ENCODE results near the gene OXGR1.

Gene OXGR1

DNA sequence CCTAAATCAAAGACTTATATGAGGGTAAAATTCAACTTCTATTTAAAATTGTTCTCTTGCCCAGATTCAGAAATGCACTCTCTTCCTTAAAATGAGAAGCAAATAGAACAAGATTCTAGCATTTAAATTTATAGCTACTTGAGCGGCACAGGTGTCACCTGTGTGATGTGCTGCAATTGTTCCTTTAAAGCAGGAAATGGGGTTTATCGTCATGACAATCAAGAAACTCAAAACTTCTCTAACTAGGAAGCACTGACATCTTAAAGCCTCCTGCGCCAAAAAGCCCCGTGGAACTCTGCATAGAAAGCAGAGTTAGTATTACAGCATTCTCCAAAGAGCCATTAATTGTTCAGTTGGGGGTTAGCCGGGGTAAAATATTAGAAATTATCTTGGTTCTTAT is 2.6 kb upstream of the OXGR1 start:
- no peak overlapping the region for H2BK5ac ChIP-seq (ENCODE audit: low read length)
- H2AFZ ChIP-seq (ENCODE audit: low read length) = no peak overlapping the region
- H3K36me3 ChIP-seq (replicated peaks in 1 of 2; ENCODE audit: control insufficient read depth in 2 of 2, insufficient read depth in 2 of 2, low read length in 2 of 2) = no peaks in the 10 kb centered on the region
- no peak overlapping the region for H2BK12ac ChIP-seq (ENCODE audit: low read length)
- peaks cover 0 to 8% of the 10 kb centered on the region in 2 donors for H3K4me1 ChIP-seq (ENCODE audit: control insufficient read depth in 2 of 2, insufficient read depth in 1 of 2, low read depth in 1 of 2, low read length in 2 of 2)
- DNase-seq (ENCODE audit: low spot score) = no peak
- no peaks in the 10 kb centered on the region for H3K79me1 ChIP-seq (ENCODE audit: low read depth, low read length)
- no CpG with 5 or more reads among the region's 5 CpGs for WGBS, 2 donors (ENCODE audit: extremely low coverage in 2 of 2, insufficient read length in 2 of 2, insufficient replicate concordance in 1 of 2)
- H2BK120ac ChIP-seq (ENCODE audit: low read depth, low read length) = no peak overlapping the region
- H4K91ac ChIP-seq (ENCODE audit: low read depth, low read length, poor library complexity) = no peak overlapping the region
- H3K18ac ChIP-seq (ENCODE audit: low read length) = no peak overlapping the region
- H4K8ac ChIP-seq (ENCODE audit: low read depth, low read length) = no peak overlapping the region
- no peak overlapping the region for H3K14ac ChIP-seq (ENCODE audit: low read length)
- H3K9ac ChIP-seq (ENCODE audit: low read depth, low read length, poor library complexity) = no peak overlapping the region
- H2BK15ac ChIP-seq (ENCODE audit: low read length) = no peak overlapping the region
- H2AK5ac ChIP-seq (ENCODE audit: low read depth, low read length) = no peak overlapping the region
- no peak overlapping the region for H3K27ac ChIP-seq (replicated peaks; ENCODE audit: low read length)
- peaks cover 0 to 26% (median 4%) of the 10 kb centered on the region in 3 experiments for H3K27me3 ChIP-seq (ENCODE audit: control insufficient read depth in 3 of 3, insufficient read depth in 3 of 3, low read depth in 1 of 3, low read length in 3 of 3)
- H3K4me3 ChIP-seq (ENCODE audit: low read length in 2 of 2) = no peak overlapping the region
- no peak overlapping the region for H3K23ac ChIP-seq (ENCODE audit: low read depth, low read length, poor library complexity)
- H3K9me3 ChIP-seq (replicated peaks in 1 of 2; ENCODE audit: control insufficient read depth in 2 of 2, insufficient read depth in 1 of 2, low read depth in 1 of 2, low read length in 2 of 2) = no peaks in the 10 kb centered on the region
- no peak overlapping the region for H3K4ac ChIP-seq (ENCODE audit: low read length)
- no peak overlapping the region for H3K4me2 ChIP-seq (ENCODE audit: insufficient read depth, low read length, poor library complexity, severe bottlenecking)

DNA sequence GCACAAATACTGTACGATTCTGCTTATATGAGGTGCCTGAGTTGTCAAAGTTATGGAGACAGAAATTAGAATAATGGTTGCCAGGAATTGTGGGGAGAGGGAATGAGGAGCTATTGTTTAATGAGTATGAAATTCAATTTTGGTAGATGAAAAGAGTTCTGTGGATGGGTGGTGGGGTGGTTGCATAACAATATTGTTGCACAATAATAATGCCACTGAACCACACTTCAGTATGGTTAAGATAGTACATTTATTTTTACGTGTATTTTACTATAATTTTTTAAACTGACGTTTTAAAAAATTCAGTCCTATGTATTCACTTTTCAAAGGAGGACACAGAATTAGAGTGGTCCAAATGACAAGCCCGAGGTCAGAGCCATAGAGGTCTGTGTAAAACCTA is 1.8 kb upstream of the OXGR1 start:
- H2AK5ac ChIP-seq (ENCODE audit: low read depth, low read length) = no peak overlapping the region
- no peak overlapping the region for H4K91ac ChIP-seq (ENCODE audit: low read depth, low read length, poor library complexity)
- no peak overlapping the region for H2BK5ac ChIP-seq (ENCODE audit: low read length)
- H3K4me2 ChIP-seq (ENCODE audit: insufficient read depth, low read length, poor library complexity, severe bottlenecking) = no peak overlapping the region
- no peak overlapping the region for H2BK12ac ChIP-seq (ENCODE audit: low read length)
- H3K4me1 ChIP-seq (ENCODE audit: control insufficient read depth in 2 of 2, insufficient read depth in 1 of 2, low read depth in 1 of 2, low read length in 2 of 2) = peaks cover 0 to 8% of the 10 kb centered on the region in 2 donors
- H3K27ac ChIP-seq (replicated peaks; ENCODE audit: low read length) = no peak overlapping the region
- peaks cover 0 to 26% (median 4%) of the 10 kb centered on the region in 3 experiments for H3K27me3 ChIP-seq (ENCODE audit: control insufficient read depth in 3 of 3, insufficient read depth in 3 of 3, low read depth in 1 of 3, low read length in 3 of 3)
- H2BK120ac ChIP-seq (ENCODE audit: low read depth, low read length) = no peak overlapping the region
- H3K14ac ChIP-seq (ENCODE audit: low read length) = no peak overlapping the region
- no peak overlapping the region for H3K4ac ChIP-seq (ENCODE audit: low read length)
- H3K9ac ChIP-seq (ENCODE audit: low read depth, low read length, poor library complexity) = no peak overlapping the region
- no peak overlapping the region for H3K23ac ChIP-seq (ENCODE audit: low read depth, low read length, poor library complexity)
- H4K8ac ChIP-seq (ENCODE audit: low read depth, low read length) = no peak overlapping the region
- DNase-seq (ENCODE audit: low spot score) = no peak
- H3K36me3 ChIP-seq (replicated peaks in 1 of 2; ENCODE audit: control insufficient read depth in 2 of 2, insufficient read depth in 2 of 2, low read length in 2 of 2) = no peaks in the 10 kb centered on the region
- no peaks in the 10 kb centered on the region for H3K9me3 ChIP-seq (replicated peaks in 1 of 2; ENCODE audit: control insufficient read depth in 2 of 2, insufficient read depth in 1 of 2, low read depth in 1 of 2, low read length in 2 of 2)
- H2BK15ac ChIP-seq (ENCODE audit: low read length) = no peak overlapping the region
- no peak overlapping the region for H2AFZ ChIP-seq (ENCODE audit: low read length)
- no peak overlapping the region for H3K18ac ChIP-seq (ENCODE audit: low read length)
- no CpG with 5 or more reads among the region's 4 CpGs for WGBS, 2 donors (ENCODE audit: extremely low coverage in 2 of 2, insufficient read length in 2 of 2, insufficient replicate concordance in 1 of 2)
- no peaks in the 10 kb centered on the region for H3K79me1 ChIP-seq (ENCODE audit: low read depth, low read length)
- no peak overlapping the region for H3K4me3 ChIP-seq (ENCODE audit: low read length in 2 of 2)

DNA sequence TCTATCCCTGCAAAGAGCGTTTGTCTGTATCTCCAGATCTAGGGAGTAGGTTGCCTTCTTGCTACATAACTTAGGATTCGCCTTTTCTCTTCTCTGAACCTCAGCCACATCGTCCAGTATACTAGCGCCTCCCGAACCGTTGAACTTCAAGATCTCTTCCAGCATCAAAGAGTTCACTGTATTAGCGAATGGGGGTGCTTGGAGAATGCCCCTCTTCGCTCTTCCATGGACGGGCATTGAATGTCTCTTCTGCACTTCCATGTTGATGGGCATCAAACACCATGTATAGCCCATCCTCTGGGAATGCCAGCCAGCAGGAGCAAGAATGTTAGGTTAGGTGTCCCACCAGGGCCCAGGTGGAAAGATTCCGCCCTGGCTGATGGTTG is 575 bp upstream of the OXGR1 start:
- no peak overlapping the region for H3K27ac ChIP-seq (replicated peaks; ENCODE audit: low read length)
- no peak overlapping the region for H4K91ac ChIP-seq (ENCODE audit: low read depth, low read length, poor library complexity)
- no peak overlapping the region for H3K14ac ChIP-seq (ENCODE audit: low read length)
- no peak overlapping the region for H2BK120ac ChIP-seq (ENCODE audit: low read depth, low read length)
- no peak overlapping the region for H2BK5ac ChIP-seq (ENCODE audit: low read length)
- peaks cover 0 to 8% of the 10 kb centered on the region in 2 donors for H3K4me1 ChIP-seq (ENCODE audit: control insufficient read depth in 2 of 2, insufficient read depth in 1 of 2, low read depth in 1 of 2, low read length in 2 of 2)
- no peak overlapping the region for H3K4ac ChIP-seq (ENCODE audit: low read length)
- no peaks in the 10 kb centered on the region for H3K79me1 ChIP-seq (ENCODE audit: low read depth, low read length)
- no CpG with 5 or more reads among the region's 10 CpGs for WGBS, 2 donors (ENCODE audit: extremely low coverage in 2 of 2, insufficient read length in 2 of 2, insufficient replicate concordance in 1 of 2)
- H2BK15ac ChIP-seq (ENCODE audit: low read length) = no peak overlapping the region
- DNase-seq (ENCODE audit: low spot score) = no peak
- H4K8ac ChIP-seq (ENCODE audit: low read depth, low read length) = no peak overlapping the region
- H2BK12ac ChIP-seq (ENCODE audit: low read length) = no peak overlapping the region
- no peaks in the 10 kb centered on the region for H3K9me3 ChIP-seq (replicated peaks in 1 of 2; ENCODE audit: control insufficient read depth in 2 of 2, insufficient read depth in 1 of 2, low read depth in 1 of 2, low read length in 2 of 2)
- H2AFZ ChIP-seq (ENCODE audit: low read length) = no peak overlapping the region
- H3K9ac ChIP-seq (ENCODE audit: low read depth, low read length, poor library complexity) = no peak overlapping the region
- peak overlapping the region; percentile 72 for H3K4me2 ChIP-seq (ENCODE audit: insufficient read depth, low read length, poor library complexity, severe bottlenecking)
- H3K23ac ChIP-seq (ENCODE audit: low read depth, low read length, poor library complexity) = no peak overlapping the region
- no peaks in the 10 kb centered on the region for H3K36me3 ChIP-seq (replicated peaks in 1 of 2; ENCODE audit: control insufficient read depth in 2 of 2, insufficient read depth in 2 of 2, low read length in 2 of 2)
- H2AK5ac ChIP-seq (ENCODE audit: low read depth, low read length) = no peak overlapping the region
- H3K18ac ChIP-seq (ENCODE audit: low read length) = no peak overlapping the region
- H3K4me3 ChIP-seq (ENCODE audit: low read length in 2 of 2) = peak overlapping the region in 1 of 2 donors; percentile 84
- peaks cover 0 to 26% (median 4%) of the 10 kb centered on the region in 3 experiments for H3K27me3 ChIP-seq (ENCODE audit: control insufficient read depth in 3 of 3, insufficient read depth in 3 of 3, low read depth in 1 of 3, low read length in 3 of 3)

DNA sequence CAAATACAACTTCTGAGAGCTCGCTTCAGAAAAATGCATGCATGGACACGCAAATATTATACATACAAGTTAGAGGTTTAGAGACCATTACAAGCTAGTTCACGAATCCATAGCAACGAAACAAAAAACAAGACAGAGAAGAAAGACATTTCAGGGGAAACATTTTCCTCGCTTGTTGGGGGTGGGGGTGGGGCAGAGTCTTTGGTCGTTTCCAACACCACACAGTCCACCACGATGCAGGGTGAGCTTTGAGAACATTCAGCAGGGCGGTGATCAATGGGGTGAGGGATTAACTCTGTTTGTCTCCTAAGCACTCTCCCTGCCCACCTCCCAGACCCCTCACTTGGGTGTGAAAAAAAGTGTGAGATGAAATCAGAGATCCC is 651 bp downstream of the OXGR1 start:
- peaks cover 0 to 26% (median 4%) of the 10 kb centered on the region in 3 experiments for H3K27me3 ChIP-seq (ENCODE audit: control insufficient read depth in 3 of 3, insufficient read depth in 3 of 3, low read depth in 1 of 3, low read length in 3 of 3)
- peak overlapping the region; percentile 85 for H2BK12ac ChIP-seq (ENCODE audit: low read length)
- H2AK5ac ChIP-seq (ENCODE audit: low read depth, low read length) = no peak overlapping the region
- H3K36me3 ChIP-seq (replicated peaks in 1 of 2; ENCODE audit: control insufficient read depth in 2 of 2, insufficient read depth in 2 of 2, low read length in 2 of 2) = peaks cover 0 to 1% of the 10 kb centered on the region in 2 donors
- no peak overlapping the region for H3K27ac ChIP-seq (replicated peaks; ENCODE audit: low read length)
- H3K14ac ChIP-seq (ENCODE audit: low read length) = no peak overlapping the region
- H3K4me1 ChIP-seq (ENCODE audit: control insufficient read depth in 2 of 2, insufficient read depth in 1 of 2, low read depth in 1 of 2, low read length in 2 of 2) = peaks cover 0 to 8% of the 10 kb centered on the region in 2 donors
- no peak overlapping the region for H4K8ac ChIP-seq (ENCODE audit: low read depth, low read length)
- DNase-seq (ENCODE audit: low spot score) = no peak
- H3K4me2 ChIP-seq (ENCODE audit: insufficient read depth, low read length, poor library complexity, severe bottlenecking) = peak overlapping the region; percentile 72
- peak overlapping the region; percentile 84 for H2BK15ac ChIP-seq (ENCODE audit: low read length)
- H2BK5ac ChIP-seq (ENCODE audit: low read length) = peak overlapping the region; percentile 14
- no peak overlapping the region for H3K23ac ChIP-seq (ENCODE audit: low read depth, low read length, poor library complexity)
- no CpG with 5 or more reads among the region's 8 CpGs for WGBS, 2 donors (ENCODE audit: extremely low coverage in 2 of 2, insufficient read length in 2 of 2, insufficient replicate concordance in 1 of 2)
- H3K4me3 ChIP-seq (ENCODE audit: low read length in 2 of 2) = peak overlapping the region in 1 of 2 donors; percentile 84
- H2AFZ ChIP-seq (ENCODE audit: low read length) = peak overlapping the region; percentile 74
- H3K18ac ChIP-seq (ENCODE audit: low read length) = peak overlapping the region; percentile 98
- H3K9me3 ChIP-seq (replicated peaks in 1 of 2; ENCODE audit: control insufficient read depth in 2 of 2, insufficient read depth in 1 of 2, low read depth in 1 of 2, low read length in 2 of 2) = no peaks in the 10 kb centered on the region
- peak overlapping the region; percentile 68 for H3K9ac ChIP-seq (ENCODE audit: low read depth, low read length, poor library complexity)
- H3K4ac ChIP-seq (ENCODE audit: low read length) = no peak overlapping the region
- H3K79me1 ChIP-seq (ENCODE audit: low read depth, low read length) = no peaks in the 10 kb centered on the region
- H2BK120ac ChIP-seq (ENCODE audit: low read depth, low read length) = peak overlapping the region; percentile 85
- H4K91ac ChIP-seq (ENCODE audit: low read depth, low read length, poor library complexity) = no peak overlapping the region

All from neuronal stem cell (in vitro differentiated cells).